IMR-90 (cell line): Measurements from ENCODE around the gene FTO. TPM values are rescaled to one million over a fixed set of nuclear protein-coding genes. Genes with fewer than 3 reads are reported as not detected.

Experiments
- ATAC-seq: fragments of 200-7000 bp; cut with Tn5 transposase; 2 replicates; pipeline ENCODE4 v1.9.1; 2020; ENCODE audit warnings: low read depth, mild to moderate bottlenecking, moderate library complexity
- BruUV-seq: library from RNA; stranded (reverse); fragments of 400-500 nt; replicated peaks from 2 replicates; lab custom pipeline; 2021; lab: Mats Ljungman, UMichigan
- CTCF ChIA-PET: fragments of 300-600 bp; formaldehyde crosslinking; extraction: SDS; loops from one replicate; lab custom pipeline; 2021; ENCODE audit warnings: antibody characterized with exemption; lab: Yijun Ruan, JAX
- POLR2A ChIA-PET: fragments of 300-600 bp; sonication (Branson Sonifier 250); formaldehyde crosslinking; loops from one replicate; lab custom pipeline; 2022; ENCODE audit warnings: antibody characterized with exemption; ENCODE audit not compliant: unreplicated experiment; lab: Charles Lee
- DNase-seq: peaks from one replicate; pipeline ENCODE4 v3.0.0; 2013
- H2AFZ ChIP-seq: replicated peaks from 2 replicates; pipeline ENCODE3; 2013; ENCODE audit warnings: low read length, mild to moderate bottlenecking; ENCODE audit not compliant: poor library complexity
- H2AK5ac ChIP-seq: 2 replicates; pipeline ENCODE4 v1.6.1; 2013; ENCODE audit warnings: low read depth, low read length, inconsistent platforms
- H2AK9ac ChIP-seq: replicated peaks from 2 replicates; pipeline ENCODE3; 2013; ENCODE audit warnings: mild to moderate bottlenecking, low read depth, low read length, moderate library complexity; ENCODE audit not compliant: poor library complexity
- H2BK120ac ChIP-seq: 2 replicates; pipeline ENCODE4 v1.6.1; 2013; ENCODE audit warnings: low read depth, low read length, inconsistent platforms
- H2BK15ac ChIP-seq: 3 replicates; pipeline ENCODE4 v1.6.1; 2013; ENCODE audit warnings: low read depth, low read length, inconsistent platforms
- H2BK20ac ChIP-seq: 2 replicates; pipeline ENCODE4 v1.6.1; 2013; ENCODE audit warnings: low read depth, mild to moderate bottlenecking, inconsistent platforms, low read length, moderate library complexity
- H2BK5ac ChIP-seq: 2 replicates; pipeline ENCODE4 v1.6.1; 2013; ENCODE audit warnings: mild to moderate bottlenecking, low read depth, low read length, inconsistent platforms; ENCODE audit not compliant: poor library complexity, severe bottlenecking
- H3K14ac ChIP-seq: replicated peaks from 2 replicates; pipeline ENCODE4 v1.6.1; 2013; ENCODE audit warnings: low read depth, low read length, inconsistent platforms
- H3K18ac ChIP-seq: 2 replicates; pipeline ENCODE4 v1.6.1; 2013; ENCODE audit warnings: low read depth, low read length, control low read depth
- H3K23ac ChIP-seq: 2 replicates; pipeline ENCODE4 v1.6.1; 2013; ENCODE audit warnings: low read depth, low read length, inconsistent platforms
- H3K27ac ChIP-seq: 2 replicates; pipeline ENCODE4 v1.5.1; 2013; ENCODE audit warnings: mild to moderate bottlenecking, control low read depth, low read length; ENCODE audit not compliant: insufficient read depth
- H3K27me3 ChIP-seq: 2 replicates; pipeline ENCODE4 v1.6.1; 2013; ENCODE audit warnings: low read length; ENCODE audit not compliant: control insufficient read depth, insufficient read depth
- H3K36me3 ChIP-seq: 2 replicates; pipeline ENCODE4 v1.6.1; 2013; ENCODE audit warnings: low read length, mixed read lengths; ENCODE audit not compliant: control insufficient read depth, insufficient read depth
- H3K4ac ChIP-seq: 2 replicates; pipeline ENCODE4 v1.6.1; 2013; ENCODE audit warnings: low read depth, low read length, inconsistent platforms
- H3K4me1 ChIP-seq: 2 replicates; pipeline ENCODE4 v1.6.1; 2013; ENCODE audit warnings: low read length, mixed read lengths; ENCODE audit not compliant: control insufficient read depth, insufficient read depth
- H3K4me2 ChIP-seq: 2 replicates; pipeline ENCODE4 v1.6.1; 2013; ENCODE audit warnings: low read depth, mild to moderate bottlenecking, control low read depth, low read length, moderate library complexity
- H3K4me3 ChIP-seq: 2 replicates; pipeline ENCODE4 v1.5.1; 2013; ENCODE audit warnings: low read depth, mild to moderate bottlenecking, control low read depth, low read length, moderate library complexity; ENCODE audit not compliant: insufficient read depth
- H3K56ac ChIP-seq: 2 replicates; pipeline ENCODE4 v1.6.1; 2013; ENCODE audit warnings: low read length, inconsistent platforms; ENCODE audit not compliant: insufficient read depth; ENCODE audit errors: extremely low read depth
- H3K79me1 ChIP-seq, 2 experiments: 2 replicates each; pipeline ENCODE4 v1.6.1; 2013; ENCODE audit warnings: low read length in 2 of 2, inconsistent platforms in 1 of 2, low read depth in 1 of 2
- H3K9ac ChIP-seq: 2 replicates; pipeline ENCODE4 v1.6.1; 2013; ENCODE audit warnings: low read depth, low read length, control low read depth
- H3K9me1 ChIP-seq: 2 replicates; pipeline ENCODE4 v1.6.1; 2013; ENCODE audit warnings: low read length, inconsistent platforms; ENCODE audit not compliant: insufficient read depth
- H3K9me3 ChIP-seq: 2 replicates; pipeline ENCODE4 v1.6.1; 2013; ENCODE audit warnings: low read length; ENCODE audit not compliant: control insufficient read depth, insufficient read depth
- H4K20me1 ChIP-seq: 2 replicates; pipeline ENCODE4 v1.6.1; 2013; ENCODE audit warnings: low read length, inconsistent platforms; ENCODE audit not compliant: insufficient read depth
- H4K5ac ChIP-seq: 2 replicates; pipeline ENCODE4 v1.6.1; 2013; ENCODE audit warnings: mild to moderate bottlenecking, low read depth, low read length, control low read depth
- H4K8ac ChIP-seq, 2 experiments: 2 replicates each; pipeline ENCODE4 v1.6.1; 2013; ENCODE audit warnings: low read depth in 2 of 2, low read length in 2 of 2, control low read depth in 1 of 2, inconsistent platforms in 1 of 2
- H4K91ac ChIP-seq: 2 replicates; pipeline ENCODE4 v1.6.1; 2013; ENCODE audit warnings: low read depth, low read length, inconsistent platforms; ENCODE audit not compliant: insufficient read depth
- BHLHE40 ChIP-seq: fragments of 150-350 bp; IDR thresholded peaks from 2 replicates; pipeline ENCODE4 v1.6.1; 2016; ENCODE audit warnings: mild to moderate bottlenecking, low read depth, low read length
- FOS ChIP-seq: fragments of 150-350 bp; IDR thresholded peaks from 2 replicates; pipeline ENCODE4 v1.6.1; 2016; ENCODE audit warnings: low read depth, low read length
- MAFK ChIP-seq: IDR thresholded peaks from 2 replicates; pipeline ENCODE4 v1.6.1; 2012; ENCODE audit warnings: low read depth, low read length, improper control_type of control experiment
- MXI1 ChIP-seq: IDR thresholded peaks from 2 replicates; pipeline ENCODE4 v1.6.1; 2012; ENCODE audit warnings: low read depth, mild to moderate bottlenecking, low read length, moderate library complexity, borderline replicate concordance
- SMC3 ChIP-seq: fragments of 150-350 bp; IDR thresholded peaks from 2 replicates; pipeline ENCODE4 v1.6.1; 2016; ENCODE audit warnings: low read depth, mild to moderate bottlenecking, antibody characterized with exemption, low read length, moderate library complexity
- WGBS, 2 experiments: methylation state at CpG; one replicate each; pipeline versions ENCODE4 v1.1.5 to v1.1.7; 2013; ENCODE audit warnings: missing lambda C conversion rate in 2 of 2; ENCODE audit not compliant: insufficient read length in 1 of 2; ENCODE audit errors: extremely low coverage in 2 of 2; 5-methylcytosine and 5-hydroxymethylcytosine counted together
- dilution Hi-C: fragments of 300-500 bp; cut with HindIII; formaldehyde crosslinking; loops from one replicate; pipeline ENCODE4 v1.14.3; 2018; ENCODE audit warnings: low sequenced_read_pairs; ENCODE audit not compliant: unreplicated experiment
- in situ Hi-C: fragments of 300-500 bp; cut with MboI; formaldehyde crosslinking; loops from 3 replicates; pipeline ENCODE4 v1.14.3; 2019; ENCODE audit warnings: low sequenced_read_pairs, inconsistent platforms, mixed read lengths
- intact Hi-C: fragments of 100-400 bp; cut with micrococcal nuclease; formaldehyde crosslinking; loops from 2 replicates; pipeline ENCODE4 v1.10.0; 2022
- polyA plus RNA-seq, 3 experiments: library from polyadenylated mRNA; depleted of rRNA; stranded (reverse); fragments of >200 nt; gene quantifications; 2 replicates each; pipeline ENCODE4 v1.2.3, GENCODE V29; 2012; ENCODE audit warnings: low replicate concordance in 1 of 3
- total RNA-seq: library from RNA; depleted of rRNA; stranded (reverse); fragments of >200 nt; gene quantifications from 2 replicates; pipeline ENCODE4 v1.2.3, GENCODE V29; 2012
- TF ChIP-seq, protein P1 (sequence below): conservative IDR thresholded peaks from 2 replicates; pipeline ENCODE4 v1.5.1; 2012; ENCODE audit warnings: mild to moderate bottlenecking, low read depth, low read length, improper control_type of control experiment

FTO gene
- total and polyA plus RNA-seq, 2 of the 4 experiments (the other 2 are of a cell fraction), result 70.3 to 132 TPM

DNA sequence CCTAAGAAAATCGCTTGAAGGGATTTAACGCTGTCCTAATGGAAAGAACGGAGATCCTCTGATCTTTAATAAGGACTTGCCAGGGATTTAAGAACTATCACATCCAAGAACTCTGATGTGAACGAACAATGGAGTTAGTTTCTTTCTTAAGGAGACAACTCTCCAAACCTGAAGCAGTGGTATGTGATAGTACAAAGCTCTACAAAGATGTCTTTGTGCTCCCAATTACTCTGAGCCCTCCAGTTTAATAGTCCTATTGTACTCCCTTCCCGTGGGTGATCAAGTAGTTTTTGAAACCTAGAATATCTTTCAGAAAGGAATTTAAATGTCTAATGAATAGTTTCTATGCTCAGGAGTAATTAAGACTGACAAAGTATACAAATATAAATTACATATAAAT lies 123.8 kb downstream of the FTO start:
- Histone ChIP-seq H3K27ac (no peak overlapping the region), H3K9ac (no peak overlapping the region), H2BK20ac (no peak overlapping the region; the same call in 1 of the 2 replicates), H4K91ac (no peak overlapping the region), H3K4me1 (peaks cover 11% of the 10 kb centered on the region), H4K8ac (no peak overlapping the region), H2AFZ (no peak overlapping the region), H3K4ac (no peak overlapping the region), H3K9me1 (peaks cover 10% of the 10 kb centered on the region), H2BK15ac (no peak overlapping the region), H3K36me3 (peaks cover 8% of the 10 kb centered on the region), H3K79me1 (peaks cover 25 to 41% of the 10 kb centered on the region in 2 experiments), H2AK5ac (no peak overlapping the region; the same call in 1 of the 2 replicates), H3K27me3 (no peaks in the 10 kb centered on the region), H4K5ac (no peak overlapping the region), H3K23ac (no peak overlapping the region), H2BK5ac (no peak overlapping the region), H3K18ac (no peak overlapping the region), H3K14ac (no peak overlapping the region), H3K4me2 (no peak overlapping the region), H3K9me3 (no peaks in the 10 kb centered on the region), H2AK9ac (no peak overlapping the region), H3K56ac (no peak overlapping the region), H4K20me1 (no peaks in the 10 kb centered on the region), H2BK120ac (no peak overlapping the region), H3K4me3 (no peak overlapping the region)
- DNase-seq (no peak), ATAC-seq (no peak)
- BruUV-seq, result no TSS peak
- no CpG with 5 or more reads among the region's 5 CpGs for WGBS, 2 experiments
- TF ChIP-seq MAFK (no peak), SMC3 (no peak), FOS (no peak), BHLHE40 (no peak), MXI1 (no peak)
- TF ChIP-seq, protein P1, sequence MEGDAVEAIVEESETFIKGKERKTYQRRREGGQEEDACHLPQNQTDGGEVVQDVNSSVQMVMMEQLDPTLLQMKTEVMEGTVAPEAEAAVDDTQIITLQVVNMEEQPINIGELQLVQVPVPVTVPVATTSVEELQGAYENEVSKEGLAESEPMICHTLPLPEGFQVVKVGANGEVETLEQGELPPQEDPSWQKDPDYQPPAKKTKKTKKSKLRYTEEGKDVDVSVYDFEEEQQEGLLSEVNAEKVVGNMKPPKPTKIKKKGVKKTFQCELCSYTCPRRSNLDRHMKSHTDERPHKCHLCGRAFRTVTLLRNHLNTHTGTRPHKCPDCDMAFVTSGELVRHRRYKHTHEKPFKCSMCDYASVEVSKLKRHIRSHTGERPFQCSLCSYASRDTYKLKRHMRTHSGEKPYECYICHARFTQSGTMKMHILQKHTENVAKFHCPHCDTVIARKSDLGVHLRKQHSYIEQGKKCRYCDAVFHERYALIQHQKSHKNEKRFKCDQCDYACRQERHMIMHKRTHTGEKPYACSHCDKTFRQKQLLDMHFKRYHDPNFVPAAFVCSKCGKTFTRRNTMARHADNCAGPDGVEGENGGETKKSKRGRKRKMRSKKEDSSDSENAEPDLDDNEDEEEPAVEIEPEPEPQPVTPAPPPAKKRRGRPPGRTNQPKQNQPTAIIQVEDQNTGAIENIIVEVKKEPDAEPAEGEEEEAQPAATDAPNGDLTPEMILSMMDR, result no peak
- dilution Hi-C loops (no loop called here), in situ Hi-C loops (no loop called here), intact Hi-C loops (no loop called here)
- ChIA-PET CTCF (interaction anchor here (1.0 kb wide), 1 partner anchor 10 kb away, joined by 3 read pairs; no protein-coding TSS in a partner anchor), POLR2A (no interaction called here)
